HG03066 (cell line): ENCODE measurements around the gene C19orf81.

ENCODE experiments used
- ATAC-seq: cut with Tn5 transposase; IDR thresholded peaks from one replicate; pipeline ENCODE4 v1.9.1; 2021; ENCODE audit warnings: low read depth; ENCODE audit not compliant: unreplicated experiment

Gene C19orf81

GRCh38 chr19:50629194-50629593 lies 20.1 kb upstream of the C19orf81 start:
- no peak for ATAC-seq

- ATAC-seq, result no peak
Measured at GRCh38 chr19:50629801-50630200, 19.4 kb upstream of the C19orf81 start.

- ATAC-seq, result no peak
Measured at GRCh38 chr19:50632151-50632835, 17.0 kb upstream of the C19orf81 start.

GRCh38 chr19:50633359-50633758 lies 15.9 kb upstream of the C19orf81 start:
- no peak for ATAC-seq

GRCh38 chr19:50633973-50634372 lies 15.3 kb upstream of the C19orf81 start:
- no peak for ATAC-seq

- ATAC-seq, result no peak
Measured at GRCh38 chr19:50636317-50637085, 12.7 kb upstream of the C19orf81 start.

- ATAC-seq, result no peak
Measured at GRCh38 chr19:50638600-50638999, 10.6 kb upstream of the C19orf81 start.

- ATAC-seq, result no peak
Measured at GRCh38 chr19:50639121-50640112, 9.8 kb upstream of the C19orf81 start, which contains the start of gene SYT3. Gene SYT3 (minus strand): TSS chr19:50639881. CDS start chr19:50637411, 2,470 bp downstream.

- no peak for ATAC-seq
Measured at GRCh38 chr19:50640368-50640767, 8.9 kb upstream of the C19orf81 start.

GRCh38 chr19:50644315-50644915 lies 4.8 kb upstream of the C19orf81 start:
- no peak for ATAC-seq

- no peak for ATAC-seq
Measured at GRCh38 chr19:50645107-50645506, 4.1 kb upstream of the C19orf81 start.

- ATAC-seq, result no peak
Measured at GRCh38 chr19:50646074-50646807, 3.0 kb upstream of the C19orf81 start.

- no peak for ATAC-seq
Measured at GRCh38 chr19:50647879-50648615, 1.2 kb upstream of the C19orf81 start.

- ATAC-seq, result no peak
Measured at GRCh38 chr19:50648659-50649058, 586 bp upstream of the C19orf81 start.

GRCh38 chr19:50651174-50651573 lies 1.9 kb downstream of the C19orf81 start:
- ATAC-seq, result no peak

- no peak for ATAC-seq
Measured at GRCh38 chr19:50652722-50653121, 3.5 kb downstream of the C19orf81 start.

- no peak for ATAC-seq
Measured at GRCh38 chr19:50654882-50655281, 5.6 kb downstream of the C19orf81 start.

GRCh38 chr19:50657222-50657669 lies 8.0 kb downstream of the C19orf81 start:
- ATAC-seq, result no peak
